ENCODE results near the gene GRM4.
"Not testable (repeated sequence)": the region's sequence is repeated elsewhere in the genome, so short reads cannot be mapped to it uniquely, and the experiment has no call there.

GRM4 gene

GRCh38 chr6:34146021-34146782 is at the start of gene GRM4:
Gene GRM4 (minus strand): TSS chr6:34146087. CDS start chr6:34133496, 12,591 bp downstream.
- H3K4me3 ChIP-seq (replicated peaks in 1 of 2; ENCODE audit: low read depth in 2 of 2, low read length in 2 of 2): peak within 1 kb of the TSS; percentile 3 to 43
- DNase-seq (ENCODE audit: low read depth in 2 of 2): no peak
- TF ChIP-seq CTCF (IDR thresholded peaks at IDR 0.05; ENCODE audit: low read depth, low read length): no peak

- no peak for DNase-seq (ENCODE audit: low read depth in 2 of 2)
Observed at GRCh38 chr6:34194772-34195171, 48.9 kb upstream of the GRM4 start.

GRCh38 chr6:34190504-34191122 is 44.7 kb upstream of the GRM4 start:
- H3K4me3 ChIP-seq (replicated peaks in 1 of 2; ENCODE audit: low read depth in 2 of 2, low read length in 2 of 2): no peak overlapping the region
- no peak for TF ChIP-seq CTCF (IDR thresholded peaks at IDR 0.05; ENCODE audit: low read depth, low read length)
- DNase-seq (ENCODE audit: low read depth in 2 of 2): no peak

More at GRCh38 chr6:34194772-34195171, 48.9 kb upstream of the GRM4 start:
- no peak overlapping the region for H3K4me3 ChIP-seq (replicated peaks in 1 of 2; ENCODE audit: low read depth in 2 of 2, low read length in 2 of 2)
- peak; percentile 18 for TF ChIP-seq CTCF (IDR thresholded peaks at IDR 0.05; ENCODE audit: low read depth, low read length)

GRCh38 chr6:34189806-34190503 is 44.1 kb upstream of the GRM4 start:
- no peak overlapping the region for H3K4me3 ChIP-seq (replicated peaks in 1 of 2; ENCODE audit: low read depth in 2 of 2, low read length in 2 of 2)
- no peak for TF ChIP-seq CTCF (IDR thresholded peaks at IDR 0.05; ENCODE audit: low read depth, low read length)
- no peak for DNase-seq (ENCODE audit: low read depth in 2 of 2)

GRCh38 chr6:34184726-34185125 is 38.8 kb upstream of the GRM4 start:
- not testable (repeated sequence) for DNase-seq (ENCODE audit: low read depth in 2 of 2); H3K4me3 ChIP-seq (replicated peaks in 1 of 2; ENCODE audit: low read depth in 2 of 2, low read length in 2 of 2)

- H3K4me3 ChIP-seq (replicated peaks in 1 of 2; ENCODE audit: low read depth in 2 of 2, low read length in 2 of 2): no peak overlapping the region
- DNase-seq (ENCODE audit: low read depth in 2 of 2): no peak
- no peak for TF ChIP-seq CTCF (IDR thresholded peaks at IDR 0.05; ENCODE audit: low read depth, low read length)
Observed at GRCh38 chr6:34182751-34183531, 37.1 kb upstream of the GRM4 start.

Data from cardiac fibroblast (primary cell).